22Rv1 (cell line): ENCODE results near the gene MPDU1.
A peak's percentile ranks its signal among the peaks of the same experiment; 100 is the strongest.

Experiments used
- H3K27ac ChIP-seq: fragments of 450-650 bp; 2 replicates; pipeline ENCODE4 v1.5.1; 2017
- CTCF ChIP-seq: fragments of 450-650 bp; IDR thresholded peaks from 2 replicates; pipeline ENCODE4 v1.5.1; 2017; ENCODE audit warnings: mild to moderate bottlenecking
- ZFX ChIP-seq: fragments of 450-650 bp; IDR thresholded peaks from 2 replicates; pipeline ENCODE4 v1.6.1; 2017; ENCODE audit warnings: antibody characterized with exemption, borderline replicate concordance

Gene MPDU1

GRCh38 chr17:7561589-7562207 lies 22.0 kb upstream of the MPDU1 start, which contains the start of gene SENP3:
TSS of gene SENP3 (plus strand) at chr17:7561919. CDS start at chr17:7563077, 1,158 bp downstream.
- TF ChIP-seq CTCF: no peak
- no peak for TF ChIP-seq ZFX
- peak within 1 kb of the TSS; percentile 93 for H3K27ac ChIP-seq

- TF ChIP-seq ZFX (no peak), CTCF (no peak)
- peak overlapping the region; percentile 93 for H3K27ac ChIP-seq
Observed at GRCh38 chr17:7562208-7562605, 21.4 kb upstream of the MPDU1 start.

GRCh38 chr17:7563115-7563869 lies 20.4 kb upstream of the MPDU1 start:
- peak overlapping the region; percentile 93 for H3K27ac ChIP-seq
- TF ChIP-seq ZFX (no peak), CTCF (no peak)

GRCh38 chr17:7569571-7569970 lies 14.1 kb upstream of the MPDU1 start:
- no peak for TF ChIP-seq ZFX
- TF ChIP-seq CTCF: no peak
- no peak overlapping the region for H3K27ac ChIP-seq

- H3K27ac ChIP-seq: no peak overlapping the region
- TF ChIP-seq CTCF (no peak), ZFX (no peak)
Observed at GRCh38 chr17:7570351-7570750, 13.3 kb upstream of the MPDU1 start.

- H3K27ac ChIP-seq: peak overlapping the region; percentile 99
- TF ChIP-seq ZFX (no peak), CTCF (no peak)
Observed at GRCh38 chr17:7572338-7572587, 11.4 kb upstream of the MPDU1 start.

- TF ChIP-seq CTCF: no peak
- H3K27ac ChIP-seq: peak overlapping the region; percentile 99
Observed at GRCh38 chr17:7572588-7573323, 10.9 kb upstream of the MPDU1 start.
